GM10248 (cell line): ENCODE results near the gene ARFGAP3.

Experiments used
- CTCF ChIA-PET: fragments of 300-600 bp; sonication (Branson Sonifier 250); formaldehyde crosslinking; extraction: SDS; loops from one replicate; lab custom pipeline; 2021; ENCODE audit warnings: antibody characterized with exemption; lab: Yijun Ruan, JAX
- POLR2A ChIA-PET: fragments of 350-650 bp; sonication (Branson Sonifier 250); formaldehyde crosslinking; extraction: SDS; loops from one replicate; lab custom pipeline; 2020; ENCODE audit warnings: antibody characterized with exemption; lab: Yijun Ruan, JAX
- DNase-seq: peaks from one replicate; pipeline ENCODE4 v3.0.0; 2012; ENCODE audit errors: extremely low spot score
- TF ChIP-seq, protein P1 (sequence below): IDR thresholded peaks from 2 replicates; pipeline ENCODE4 v1.5.1; 2012; ENCODE audit warnings: mild to moderate bottlenecking, low read depth; ENCODE audit errors: extremely low read depth, missing control alignments, control extremely low read depth

Gene ARFGAP3

DNA sequence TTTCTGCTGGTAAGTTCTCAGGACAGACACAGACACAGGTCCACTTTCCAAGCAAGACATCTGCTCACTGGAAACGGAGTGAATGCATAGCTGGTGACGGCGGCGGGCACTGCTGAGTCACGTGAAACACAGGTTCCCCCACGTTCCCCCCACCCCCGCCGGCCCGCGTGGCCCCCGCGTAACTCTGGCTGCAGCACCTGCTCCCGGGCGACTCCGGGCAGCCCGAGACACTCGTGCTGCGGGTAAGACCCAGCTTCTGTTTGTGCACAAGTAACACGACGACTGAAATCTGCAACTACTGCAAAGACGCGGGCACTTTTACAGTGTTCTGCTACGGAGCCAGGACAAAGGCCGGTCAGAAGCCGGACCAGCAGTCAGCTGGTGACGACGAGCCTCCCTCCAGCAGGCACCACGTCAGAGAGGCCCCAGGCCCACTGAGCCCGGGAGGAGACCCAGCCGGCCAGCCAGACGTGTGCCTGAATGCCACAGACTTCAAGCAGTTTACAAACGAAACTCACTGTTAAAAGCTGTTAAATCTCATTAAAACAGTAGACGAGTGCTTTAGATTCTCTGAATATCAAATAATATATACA is 12.9 kb upstream of the ARFGAP3 start:
- no peak for DNase-seq
- POLR2A ChIA-PET: no interaction called here
- TF ChIP-seq, protein P1, sequence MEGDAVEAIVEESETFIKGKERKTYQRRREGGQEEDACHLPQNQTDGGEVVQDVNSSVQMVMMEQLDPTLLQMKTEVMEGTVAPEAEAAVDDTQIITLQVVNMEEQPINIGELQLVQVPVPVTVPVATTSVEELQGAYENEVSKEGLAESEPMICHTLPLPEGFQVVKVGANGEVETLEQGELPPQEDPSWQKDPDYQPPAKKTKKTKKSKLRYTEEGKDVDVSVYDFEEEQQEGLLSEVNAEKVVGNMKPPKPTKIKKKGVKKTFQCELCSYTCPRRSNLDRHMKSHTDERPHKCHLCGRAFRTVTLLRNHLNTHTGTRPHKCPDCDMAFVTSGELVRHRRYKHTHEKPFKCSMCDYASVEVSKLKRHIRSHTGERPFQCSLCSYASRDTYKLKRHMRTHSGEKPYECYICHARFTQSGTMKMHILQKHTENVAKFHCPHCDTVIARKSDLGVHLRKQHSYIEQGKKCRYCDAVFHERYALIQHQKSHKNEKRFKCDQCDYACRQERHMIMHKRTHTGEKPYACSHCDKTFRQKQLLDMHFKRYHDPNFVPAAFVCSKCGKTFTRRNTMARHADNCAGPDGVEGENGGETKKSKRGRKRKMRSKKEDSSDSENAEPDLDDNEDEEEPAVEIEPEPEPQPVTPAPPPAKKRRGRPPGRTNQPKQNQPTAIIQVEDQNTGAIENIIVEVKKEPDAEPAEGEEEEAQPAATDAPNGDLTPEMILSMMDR: no peak
- CTCF ChIA-PET: interaction anchor here (0.9 to 5.9 kb wide), 4 partner anchors 11 to 216 kb away, joined by 3 to 49 read pairs (median 4); no protein-coding TSS in a partner anchor

GRCh38 chr22:42869463-42869862 is 12.4 kb upstream of the ARFGAP3 start:
- no peak for DNase-seq
- TF ChIP-seq, protein P1: no peak
- POLR2A ChIA-PET: no interaction called here
- CTCF ChIA-PET: interaction anchor here (0.9 to 5.9 kb wide), 8 partner anchors 11 to 215 kb away, joined by 3 to 54 read pairs (median 21); partner anchors contain the start of gene ARFGAP3

GRCh38 chr22:42868751-42869251 is 11.7 kb upstream of the ARFGAP3 start:
- POLR2A ChIA-PET: interaction anchor here (2.1 kb wide), 1 partner anchor 147 kb away, joined by 8 read pairs; the partner anchor contains the start of gene PACSIN2
- no peak for DNase-seq
- TF ChIP-seq, protein P1: no peak
- CTCF ChIA-PET: interaction anchor here (1.0 to 5.9 kb wide), 24 partner anchors 9 to 224 kb away, joined by 3 to 54 read pairs (median 6); partner anchors contain the start of gene ARFGAP3

DNA sequence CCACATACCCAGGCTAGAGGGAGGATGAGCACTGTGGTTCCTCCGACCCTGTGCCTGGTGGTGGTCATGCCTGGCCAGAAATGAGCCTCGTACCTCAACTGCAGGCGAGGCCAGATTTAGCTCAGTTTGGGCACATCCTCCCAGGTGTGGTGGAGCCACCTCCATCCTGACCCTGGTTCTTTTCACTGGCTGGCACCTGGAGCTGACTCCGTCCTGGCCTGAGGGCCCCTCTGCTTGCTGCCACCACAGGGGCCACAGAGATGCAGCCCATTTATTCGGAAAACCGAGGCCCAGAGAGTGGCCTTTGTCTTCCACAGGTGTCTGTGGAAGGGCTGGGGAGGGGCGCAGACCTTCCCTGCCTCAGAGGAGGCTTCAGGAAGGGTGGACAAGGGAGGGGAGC is 9.0 kb upstream of the ARFGAP3 start:
- ChIA-PET CTCF (interaction anchor here (0.9 to 5.9 kb wide), 16 partner anchors 9 to 245 kb away, joined by 3 to 54 read pairs (median 12); partner anchors contain the start of gene ARFGAP3), POLR2A (no interaction called here)
- TF ChIP-seq, protein P1: no peak
- no peak for DNase-seq

DNA sequence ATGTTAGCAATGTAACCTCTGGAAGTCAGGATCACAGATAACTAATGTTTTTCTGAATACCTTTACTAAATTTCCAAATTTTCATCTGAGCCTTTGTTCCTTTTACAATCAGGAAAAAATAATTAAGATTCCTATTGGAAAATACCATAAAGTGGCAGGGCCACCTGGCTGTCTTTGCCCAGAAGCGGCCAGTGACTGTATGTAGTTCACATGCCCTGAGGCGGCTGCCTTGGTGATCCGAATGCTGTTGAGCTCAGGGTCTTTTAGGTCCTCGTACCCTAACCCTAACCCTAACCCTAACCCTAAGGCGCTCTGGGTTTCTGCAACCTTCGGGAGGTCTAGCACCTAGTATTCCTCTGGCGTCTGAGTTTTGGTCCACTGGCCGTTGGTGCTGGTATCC is 8.5 kb upstream of the ARFGAP3 start:
- TF ChIP-seq, protein P1: no peak
- ChIA-PET CTCF (interaction anchor here (0.9 to 4.5 kb wide), 6 partner anchors 9 to 168 kb away, joined by 3 to 54 read pairs (median 10); partner anchors contain the start of gene ARFGAP3), POLR2A (no interaction called here)
- DNase-seq: no peak

DNA sequence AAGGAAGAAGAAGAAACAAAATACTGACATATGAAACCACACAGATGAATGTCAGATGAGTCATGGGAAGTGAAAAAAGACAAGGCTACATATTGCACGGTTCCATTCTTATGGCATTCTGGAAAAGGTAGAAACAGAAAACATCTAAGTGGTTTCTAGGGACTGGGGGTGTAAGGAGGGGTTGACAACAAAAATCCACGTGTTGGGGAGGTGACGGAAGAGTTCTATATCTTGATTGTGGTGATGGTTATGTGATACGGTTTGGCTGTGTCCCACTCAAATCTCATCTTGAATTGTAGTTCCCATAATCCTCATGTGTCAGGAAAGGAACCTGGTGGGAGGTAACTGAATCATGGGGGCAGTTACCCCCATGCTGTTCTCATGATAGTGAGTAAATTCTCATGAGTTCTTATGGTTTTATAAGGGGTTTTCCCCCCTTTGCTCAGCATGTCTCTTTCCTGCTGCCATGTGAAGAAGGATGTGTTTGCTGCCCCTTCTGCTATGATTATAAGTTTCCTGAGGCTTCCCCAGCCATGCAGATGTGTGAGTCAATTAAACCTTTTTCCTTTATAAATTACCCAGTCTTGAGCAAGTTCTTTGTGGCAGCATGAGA is 6.4 kb upstream of the ARFGAP3 start:
- CTCF ChIA-PET: no interaction called here
- TF ChIP-seq, protein P1: no peak
- POLR2A ChIA-PET: no interaction called here
- DNase-seq: no peak
